ENCODE data around the gene ABCF1. TPM values are rescaled to one million over a fixed set of nuclear protein-coding genes. Genes with fewer than 3 reads are reported as not detected.

Gene ABCF1
- total RNA-seq, 2 experiments from 2014 or later, result 86.9 to 88.0 TPM

DNA sequence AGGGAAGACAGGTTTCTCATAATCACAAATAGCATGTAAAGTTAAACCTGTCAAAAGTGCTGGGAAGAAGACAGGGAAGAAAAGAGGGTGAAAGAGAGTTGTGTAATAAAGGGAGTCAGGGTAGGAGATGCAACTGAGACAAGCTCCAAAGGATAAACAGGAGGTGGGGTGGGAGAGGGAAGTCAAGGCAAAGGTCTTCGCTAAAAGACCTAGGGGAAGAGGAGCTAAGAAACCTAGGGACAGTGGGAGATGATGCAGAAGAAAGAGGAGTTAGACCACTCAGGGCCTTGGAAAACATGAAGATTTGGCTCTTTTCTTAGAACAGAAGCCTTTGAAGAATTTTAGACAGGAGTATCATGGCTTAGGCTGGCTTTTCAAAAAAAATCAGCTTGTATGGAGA, 7.1 kb upstream of the ABCF1 start:
- no peaks in the 10 kb centered on the region for H3K27me3 Mint-ChIP-seq
- TF ChIP-seq, protein P1, sequence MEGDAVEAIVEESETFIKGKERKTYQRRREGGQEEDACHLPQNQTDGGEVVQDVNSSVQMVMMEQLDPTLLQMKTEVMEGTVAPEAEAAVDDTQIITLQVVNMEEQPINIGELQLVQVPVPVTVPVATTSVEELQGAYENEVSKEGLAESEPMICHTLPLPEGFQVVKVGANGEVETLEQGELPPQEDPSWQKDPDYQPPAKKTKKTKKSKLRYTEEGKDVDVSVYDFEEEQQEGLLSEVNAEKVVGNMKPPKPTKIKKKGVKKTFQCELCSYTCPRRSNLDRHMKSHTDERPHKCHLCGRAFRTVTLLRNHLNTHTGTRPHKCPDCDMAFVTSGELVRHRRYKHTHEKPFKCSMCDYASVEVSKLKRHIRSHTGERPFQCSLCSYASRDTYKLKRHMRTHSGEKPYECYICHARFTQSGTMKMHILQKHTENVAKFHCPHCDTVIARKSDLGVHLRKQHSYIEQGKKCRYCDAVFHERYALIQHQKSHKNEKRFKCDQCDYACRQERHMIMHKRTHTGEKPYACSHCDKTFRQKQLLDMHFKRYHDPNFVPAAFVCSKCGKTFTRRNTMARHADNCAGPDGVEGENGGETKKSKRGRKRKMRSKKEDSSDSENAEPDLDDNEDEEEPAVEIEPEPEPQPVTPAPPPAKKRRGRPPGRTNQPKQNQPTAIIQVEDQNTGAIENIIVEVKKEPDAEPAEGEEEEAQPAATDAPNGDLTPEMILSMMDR (IDR thresholded peaks at IDR 0.05), result no peak
- H3K9me3 Mint-ChIP-seq, result no peaks in the 10 kb centered on the region
- ATAC-seq (no peak), DNase-seq (no peak)
- H3K4me3 Mint-ChIP-seq, result no peak overlapping the region
- ChIA-PET CTCF (interaction anchor here (0.8 to 7.2 kb wide), 5 partner anchors 21 to 80 kb away, joined by 3 to 49 read pairs (median 3); no protein-coding TSS in a partner anchor), POLR2A (interaction anchor here (1.4 to 1.7 kb wide), 4 partner anchors 34 to 68 kb away, joined by 3 to 6 read pairs (median 4); no protein-coding TSS in a partner anchor)
- peaks cover 33% of the 10 kb centered on the region for H3K36me3 Mint-ChIP-seq (ENCODE audit: low read depth)
- H3K27ac Mint-ChIP-seq, result peak overlapping the region; percentile 17
- intact Hi-C loops (cut with micrococcal nuclease), result no loop called here
- H3K4me1 Mint-ChIP-seq (ENCODE audit: low read depth), result peaks cover 35% of the 10 kb centered on the region

DNA sequence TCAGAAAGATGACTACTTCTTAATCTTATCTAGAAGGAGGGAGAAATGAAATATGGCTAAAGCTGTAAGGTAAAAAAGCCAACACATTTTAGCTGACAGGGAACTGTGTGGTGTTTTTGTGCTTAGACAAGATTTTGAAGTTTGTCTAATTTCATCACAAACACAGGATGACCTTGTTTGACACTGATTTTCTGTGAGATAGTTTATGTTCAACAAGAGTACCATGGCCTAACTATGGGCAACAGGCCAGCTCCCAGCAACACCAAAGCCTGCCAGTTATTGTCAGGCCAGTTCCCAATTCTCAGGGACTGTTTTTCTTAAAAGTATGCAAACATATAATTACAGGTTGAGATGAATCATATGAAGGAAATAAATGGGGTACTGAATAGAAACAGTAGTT, 5.5 kb upstream of the ABCF1 start:
- ATAC-seq (no peak), DNase-seq (no peak)
- Mint-ChIP-seq H3K27me3 (no peaks in the 10 kb centered on the region), H3K9me3 (no peaks in the 10 kb centered on the region), H3K4me3 (no peak overlapping the region), H3K4me1 (ENCODE audit: low read depth) (peaks cover 38% of the 10 kb centered on the region), H3K27ac (no peak overlapping the region), H3K36me3 (ENCODE audit: low read depth) (peaks cover 25% of the 10 kb centered on the region)
- CTCF ChIA-PET, result interaction anchor here (1.2 to 7.2 kb wide), 7 partner anchors 17 to 112 kb away, joined by 3 to 49 read pairs (median 5); no protein-coding TSS in a partner anchor
- POLR2A ChIA-PET, result interaction anchor here (0.6 to 3.0 kb wide), 5 partner anchors 9 to 154 kb away, joined by 3 to 18 read pairs (median 3); partner anchors contain the start of genes GNL1, PRR3 and TUBB
- TF ChIP-seq, protein P1 (IDR thresholded peaks at IDR 0.05), result no peak
- intact Hi-C loops (cut with micrococcal nuclease), result no loop called here

DNA sequence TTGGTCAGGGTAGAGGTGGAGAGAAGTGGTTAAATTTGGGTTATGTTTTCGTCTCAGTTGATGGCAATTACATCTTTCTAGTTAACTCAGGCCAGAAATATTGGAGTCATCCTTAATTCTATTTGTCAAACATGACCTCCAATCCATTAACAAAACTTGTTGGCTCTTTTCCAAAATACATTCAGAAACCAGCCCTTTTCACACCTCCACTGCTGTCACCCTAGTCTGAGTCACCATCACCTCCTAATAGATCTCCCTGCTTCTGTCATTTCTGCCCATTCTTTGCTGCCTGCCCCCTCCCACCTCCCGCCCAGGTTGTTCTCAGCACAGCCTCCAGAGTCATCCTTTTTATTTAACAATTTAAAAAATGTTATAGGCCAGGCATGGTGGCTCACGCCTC, 3.0 kb upstream of the ABCF1 start:
- ATAC-seq, result peak; percentile 62

DNA sequence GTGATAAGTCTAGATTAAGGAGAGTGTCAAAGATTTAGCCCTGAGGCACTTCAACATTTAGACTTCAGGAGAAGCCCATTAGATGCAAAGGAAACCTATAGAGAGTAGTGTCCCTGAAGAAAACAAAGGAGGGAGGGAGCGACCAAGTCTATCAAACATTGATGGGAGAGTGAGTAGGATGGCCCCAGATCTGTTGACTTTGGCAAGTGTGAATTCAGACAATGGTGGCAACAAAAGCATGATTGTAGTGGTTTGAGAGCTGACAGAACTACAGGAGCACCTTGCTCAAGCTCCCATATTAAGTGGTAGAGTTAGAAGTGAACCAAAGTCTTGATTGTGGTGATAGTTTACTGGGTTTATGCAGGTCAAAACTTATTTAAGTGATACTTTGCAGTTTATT, 979 bp upstream of the ABCF1 start:
- Mint-ChIP-seq H3K4me1 (ENCODE audit: low read depth) (peaks cover 59% of the 10 kb centered on the region), H3K27me3 (no peaks in the 10 kb centered on the region), H3K36me3 (ENCODE audit: low read depth) (peaks cover 33% of the 10 kb centered on the region), H3K4me3 (peak overlapping the region; percentile 86), H3K9me3 (no peaks in the 10 kb centered on the region), H3K27ac (peak overlapping the region; percentile 95)
- DNase-seq, result no peak
- ChIA-PET CTCF (interaction anchor here (0.8 to 3.1 kb wide), 12 partner anchors 11 to 160 kb away, joined by 3 to 17 read pairs (median 5); no protein-coding TSS in a partner anchor), POLR2A (interaction anchor here (0.7 to 2.9 kb wide), 13 partner anchors 8 to 503 kb away, joined by 3 to 34 read pairs (median 4); partner anchors contain the start of genes GNL1, MDC1, PRR3 and VARS2)
- TF ChIP-seq, protein P1 (IDR thresholded peaks at IDR 0.05), result no peak
- no peak for ATAC-seq
- intact Hi-C loops (cut with micrococcal nuclease), result no loop called here

More for the DNA sequence above, 3.0 kb upstream of the ABCF1 start:
- Mint-ChIP-seq H3K36me3 (ENCODE audit: low read depth) (peaks cover 28% of the 10 kb centered on the region), H3K9me3 (no peaks in the 10 kb centered on the region), H3K27ac (peak overlapping the region; percentile 47), H3K4me1 (ENCODE audit: low read depth) (peaks cover 51% of the 10 kb centered on the region), H3K27me3 (no peaks in the 10 kb centered on the region), H3K4me3 (peak overlapping the region; percentile 0)
- TF ChIP-seq, protein P1 (IDR thresholded peaks at IDR 0.05), result no peak
- POLR2A ChIA-PET, result no interaction called here
- CTCF ChIA-PET, result interaction anchor here (7.2 kb wide), 1 partner anchor 25 kb away, joined by 49 read pairs; no protein-coding TSS in a partner anchor
- peak; percentile 81 for DNase-seq
- intact Hi-C loops (cut with micrococcal nuclease), result no loop called here

DNA sequence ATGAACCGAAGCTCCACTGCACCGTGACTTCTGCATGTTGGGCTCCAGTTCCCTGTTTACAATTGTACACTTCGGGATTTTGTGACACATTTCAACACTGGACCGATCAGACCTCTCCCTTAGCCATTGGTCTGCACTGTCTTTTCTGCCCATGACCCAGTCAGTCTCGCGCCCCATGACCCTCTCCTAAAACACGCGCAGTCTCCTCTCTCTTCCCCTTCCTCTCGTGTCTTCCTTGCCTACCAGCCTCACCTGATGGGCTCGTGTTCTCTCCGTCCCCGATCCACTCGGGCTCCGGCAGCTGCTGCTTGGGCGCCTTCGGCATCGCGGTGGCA, 535 bp upstream of the ABCF1 start:
- intact Hi-C loops (cut with micrococcal nuclease), result no loop called here
- Mint-ChIP-seq H3K9me3 (no peaks in the 10 kb centered on the region), H3K27ac (peak overlapping the region; percentile 95), H3K36me3 (ENCODE audit: low read depth) (peaks cover 33% of the 10 kb centered on the region), H3K4me1 (ENCODE audit: low read depth) (peaks cover 63% of the 10 kb centered on the region), H3K4me3 (peak overlapping the region; percentile 86), H3K27me3 (no peaks in the 10 kb centered on the region)
- ChIA-PET POLR2A (interaction anchor here (0.7 to 2.9 kb wide), 12 partner anchors 8 to 503 kb away, joined by 3 to 34 read pairs (median 4); partner anchors contain the start of genes GNL1, PRR3 and VARS2), CTCF (interaction anchor here (1.0 to 3.1 kb wide), 12 partner anchors 12 to 160 kb away, joined by 3 to 17 read pairs (median 5); no protein-coding TSS in a partner anchor)
- ATAC-seq, result peak; percentile 6
- DNase-seq, result no peak
- TF ChIP-seq, protein P1 (IDR thresholded peaks at IDR 0.05), result no peak

Measured in activated CD8-positive, alpha-beta T cell treated with anti-CD3 and anti-CD28 coated beads for 36 hours (primary cell).